ENCODE data around the gene ULK1. TPM values are rescaled to one million over a fixed set of nuclear protein-coding genes. Genes with fewer than 3 reads are reported as not detected.

The ULK1 gene
- total RNA-seq, 2 experiments from 2014 or later = 85.0 to 91.6 TPM

GRCh38 chr12:131912518-131913274, 18.3 kb downstream of the ULK1 start:
- H3K36me3 ChIP-seq (ENCODE audit: insufficient read depth, low read length) = peaks cover 63% of the 10 kb centered on the region
- H3K9me3 ChIP-seq (ENCODE audit: control insufficient read depth in 1 of 2, insufficient read depth in 1 of 2, low read length in 2 of 2) = no peaks in the 10 kb centered on the region
- H3K4me3 ChIP-seq (ENCODE audit: low read length) = no peak overlapping the region
- DNase-seq (no peak), ATAC-seq (ENCODE audit: poor library complexity) (no peak)
- H3K27me3 Mint-ChIP-seq = no peaks in the 10 kb centered on the region
- POLR2A ChIA-PET = no interaction called here
- no peak overlapping the region for H3K4me3 Mint-ChIP-seq
- intact Hi-C loops (cut with DNase I, micrococcal nuclease) = no loop called here
- H3K4me1 Mint-ChIP-seq (ENCODE audit: low read depth) = no peaks in the 10 kb centered on the region
- no peak overlapping the region for H3K27ac Mint-ChIP-seq
- H3K4me1 ChIP-seq (ENCODE audit: insufficient read depth, low read length) = no peaks in the 10 kb centered on the region
- no peaks in the 10 kb centered on the region for H3K9me3 Mint-ChIP-seq
- H3K27me3 ChIP-seq (ENCODE audit: control insufficient read depth in 1 of 2, insufficient read depth in 2 of 2, low read length in 2 of 2) = no peaks in the 10 kb centered on the region
- H3K36me3 Mint-ChIP-seq (ENCODE audit: low read depth) = peaks cover 28% of the 10 kb centered on the region
- TF ChIP-seq CTCF (IDR thresholded peaks at IDR 0.05) = no peak
- CTCF ChIA-PET = no interaction called here
- no peak overlapping the region for H3K27ac ChIP-seq (ENCODE audit: low read depth in 1 of 2, low read length in 2 of 2)

- TF ChIP-seq CTCF (IDR thresholded peaks at IDR 0.05) = no peak
- Histone ChIP-seq H3K27ac (ENCODE audit: low read depth in 1 of 2, low read length in 2 of 2) (no peak overlapping the region), H3K9me3 (ENCODE audit: control insufficient read depth in 1 of 2, insufficient read depth in 1 of 2, low read length in 2 of 2) (no peaks in the 10 kb centered on the region), H3K4me3 (ENCODE audit: low read length) (no peak overlapping the region), H3K4me1 (ENCODE audit: insufficient read depth, low read length) (no peaks in the 10 kb centered on the region), H3K36me3 (ENCODE audit: insufficient read depth, low read length) (peaks cover 63% of the 10 kb centered on the region), H3K27me3 (ENCODE audit: control insufficient read depth in 1 of 2, insufficient read depth in 2 of 2, low read length in 2 of 2) (no peaks in the 10 kb centered on the region)
- ATAC-seq (ENCODE audit: poor library complexity) (no peak), DNase-seq (no peak)
- Mint-ChIP-seq H3K4me3 (no peak overlapping the region), H3K9me3 (no peaks in the 10 kb centered on the region), H3K4me1 (ENCODE audit: low read depth) (no peaks in the 10 kb centered on the region), H3K36me3 (ENCODE audit: low read depth) (peaks cover 28% of the 10 kb centered on the region), H3K27ac (no peak overlapping the region), H3K27me3 (no peaks in the 10 kb centered on the region)
- POLR2A ChIA-PET = no interaction called here
- CTCF ChIA-PET = no interaction called here
- intact Hi-C loops (cut with DNase I, micrococcal nuclease) = no loop called here
Observed at GRCh38 chr12:131913666-131914065, 19.2 kb downstream of the ULK1 start.

GRCh38 chr12:131914179-131914702, 19.8 kb downstream of the ULK1 start:
- Mint-ChIP-seq H3K9me3 (no peaks in the 10 kb centered on the region), H3K36me3 (ENCODE audit: low read depth) (peaks cover 28% of the 10 kb centered on the region), H3K4me1 (ENCODE audit: low read depth) (no peaks in the 10 kb centered on the region), H3K4me3 (no peak overlapping the region), H3K27me3 (no peaks in the 10 kb centered on the region), H3K27ac (no peak overlapping the region)
- Histone ChIP-seq H3K9me3 (ENCODE audit: control insufficient read depth in 1 of 2, insufficient read depth in 1 of 2, low read length in 2 of 2) (no peaks in the 10 kb centered on the region), H3K4me3 (ENCODE audit: low read length) (no peak overlapping the region), H3K27ac (ENCODE audit: low read depth in 1 of 2, low read length in 2 of 2) (no peak overlapping the region), H3K4me1 (ENCODE audit: insufficient read depth, low read length) (no peaks in the 10 kb centered on the region), H3K36me3 (ENCODE audit: insufficient read depth, low read length) (peaks cover 63% of the 10 kb centered on the region), H3K27me3 (ENCODE audit: control insufficient read depth in 1 of 2, insufficient read depth in 2 of 2, low read length in 2 of 2) (no peaks in the 10 kb centered on the region)
- no peak for ATAC-seq (ENCODE audit: poor library complexity)
- no peak for TF ChIP-seq CTCF (IDR thresholded peaks at IDR 0.05)
- DNase-seq = no peak
- ChIA-PET CTCF (no interaction called here), POLR2A (no interaction called here)
- intact Hi-C loops (cut with DNase I, micrococcal nuclease) = no loop called here
